SK-N-SH (cell line): ENCODE measurements around the gene CD93. TPM values are rescaled to one million over a fixed set of nuclear protein-coding genes. Genes with fewer than 3 reads are reported as not detected.

ENCODE experiments used
- CTCF ChIA-PET: fragments of 300-600, 350-600 bp; formaldehyde crosslinking; extraction: SDS; loops from one replicate; lab custom pipeline; 2021; lab: Yijun Ruan, JAX
- POLR2A ChIA-PET: fragments of 350-600 bp; sonication (Branson Sonifier 250); formaldehyde crosslinking; extraction: SDS; loops from one replicate; lab custom pipeline; 2020; ENCODE audit warnings: antibody characterized with exemption, inconsistent platforms; lab: Yijun Ruan, JAX
- DNase-seq: peaks from one replicate; pipeline ENCODE4 v3.0.0; 2012
- H2AFZ ChIP-seq: fragments of 200-600 bp; sonication (generic); 2 replicates; pipeline ENCODE4 v1.8.1; 2016; ENCODE audit warnings: antibody characterized with exemption, mild to moderate bottlenecking, low read depth
- H3F3A ChIP-seq: fragments of 200-600 bp; sonication (generic); replicated peaks from 2 replicates; pipeline ENCODE3; 2016; ENCODE audit warnings: antibody characterized with exemption, mild to moderate bottlenecking; ENCODE audit not compliant: insufficient read depth
- H3K27ac ChIP-seq, 2 experiments: fragments of 200-500 bp in 1 of 2; fragments of 200-600 bp in 1 of 2; sonication (Bioruptor generic) in 1 of 2; sonication (generic), shearing (Covaris generic) in 1 of 2; 2 replicates each; pipeline versions ENCODE4 v1.5.1 to v1.6.1; 2014 to 2016; ENCODE audit warnings: low read depth in 2 of 2, inconsistent platforms in 1 of 2, low read length in 1 of 2, mild to moderate bottlenecking in 1 of 2, mixed read lengths in 1 of 2
- H3K27me3 ChIP-seq: fragments of 200-600 bp; sonication (generic), shearing (Covaris generic); 2 replicates; pipeline ENCODE4 v1.6.1; 2016; ENCODE audit warnings: mixed run types; ENCODE audit not compliant: insufficient read depth
- H3K36me3 ChIP-seq, 2 experiments: fragments of 200-500 bp in 1 of 2; fragments of 200-600 bp in 1 of 2; sonication (Bioruptor generic) in 1 of 2; sonication (generic) in 1 of 2; replicated peaks in 1 of 2; 2 replicates each; pipeline versions ENCODE3 to v1.5.1; 2014 to 2016; ENCODE audit warnings: low read length in 1 of 2, mild to moderate bottlenecking in 1 of 2; ENCODE audit not compliant: insufficient read depth in 2 of 2, control insufficient read depth in 1 of 2
- H3K4me1 ChIP-seq, 2 experiments: fragments of 200-500 bp in 1 of 2; fragments of 200-600 bp in 1 of 2; sonication (Bioruptor generic) in 1 of 2; sonication (generic), shearing (Covaris generic) in 1 of 2; 2 replicates each; pipeline versions ENCODE4 v1.5.1 to v1.6.1; 2014 to 2016; ENCODE audit warnings: low read depth in 1 of 2, low read length in 1 of 2, mixed run types in 1 of 2; ENCODE audit not compliant: insufficient read depth in 2 of 2, control insufficient read depth in 1 of 2
- H3K4me2 ChIP-seq: fragments of 200-600 bp; sonication (generic), shearing (Covaris generic); 2 replicates; pipeline ENCODE4 v1.6.1; 2017; ENCODE audit warnings: mixed run types
- H3K4me3 ChIP-seq, 2 experiments: fragments of 200-500 bp in 1 of 2; fragments of 200-600 bp in 1 of 2; sonication (Bioruptor generic) in 1 of 2; sonication (generic), shearing (Covaris generic) in 1 of 2; 2 replicates each; pipeline versions ENCODE4 v1.5.1 to v1.8.1; 2014 to 2016; ENCODE audit warnings: low read depth in 2 of 2, inconsistent platforms in 1 of 2, low read length in 1 of 2, mild to moderate bottlenecking in 1 of 2, mixed read lengths in 1 of 2, moderate library complexity in 1 of 2
- H3K79me2 ChIP-seq: fragments of 200-600 bp; sonication (generic); 2 replicates; pipeline ENCODE4 v1.8.1; 2017; ENCODE audit warnings: mild to moderate bottlenecking; ENCODE audit not compliant: insufficient read depth
- H3K9ac ChIP-seq: fragments of 200-600 bp; sonication (generic); 2 replicates; pipeline ENCODE4 v1.6.1; 2017; ENCODE audit warnings: mixed run types
- H3K9me2 ChIP-seq: fragments of 200-600 bp; sonication (generic); 2 replicates; pipeline ENCODE4 v1.6.1; 2017; ENCODE audit warnings: mixed run types
- H3K9me3 ChIP-seq: fragments of 200-600 bp; sonication (generic); 2 replicates; pipeline ENCODE4 v1.6.1; 2017; ENCODE audit warnings: mixed run types, mild to moderate bottlenecking, moderate library complexity
- H4K20me1 ChIP-seq: fragments of 200-600 bp; sonication (generic); 2 replicates; pipeline ENCODE4 v1.6.1; 2017; ENCODE audit warnings: mild to moderate bottlenecking, mixed run types; ENCODE audit not compliant: insufficient read depth
- CHD2 ChIP-seq: fragments of 150-350 bp; IDR thresholded peaks from 2 replicates; pipeline ENCODE4 v1.6.1; 2018; ENCODE audit warnings: low read length; ENCODE audit not compliant: partially characterized antibody
- CTCF ChIP-seq: fragments of 200-600 bp; sonication (generic); IDR thresholded peaks from 2 replicates; pipeline ENCODE4 v1.6.1; 2017; ENCODE audit warnings: antibody characterized with exemption, mild to moderate bottlenecking, moderate library complexity
- EP300 ChIP-seq, 2 experiments: IDR thresholded peaks; 2 replicates each; pipeline versions ENCODE4 v1.4.0 to v1.6.1; 2012; ENCODE audit warnings: borderline replicate concordance in 1 of 2, low read depth in 1 of 2, low read length in 1 of 2
- EZH2phosphoT487 ChIP-seq: fragments of 200-600 bp; sonication (generic); IDR thresholded peaks from 2 replicates; pipeline ENCODE4 v1.6.1; 2017; ENCODE audit warnings: low read depth, mixed run types, mild to moderate bottlenecking, antibody characterized with exemption, moderate library complexity, borderline replicate concordance
- FOXM1 ChIP-seq: IDR thresholded peaks from 2 replicates; pipeline ENCODE4 v1.4.0; 2012; ENCODE audit warnings: low read depth, mild to moderate bottlenecking
- IRF3 ChIP-seq: fragments of 150-350 bp; IDR thresholded peaks from 2 replicates; pipeline ENCODE4 v1.6.1; 2016; ENCODE audit warnings: mild to moderate bottlenecking, low read depth, low read length
- JUND ChIP-seq: IDR thresholded peaks from 2 replicates; pipeline ENCODE4 v1.4.0; 2012
- NFIC ChIP-seq: IDR thresholded peaks from 2 replicates; pipeline ENCODE4 v1.4.0; 2012; ENCODE audit warnings: borderline replicate concordance
- NRF1 ChIP-seq: IDR thresholded peaks from 2 replicates; pipeline ENCODE4 v1.6.1; 2012; ENCODE audit warnings: low read depth, mild to moderate bottlenecking, low read length
- PBX3 ChIP-seq: IDR thresholded peaks from 2 replicates; pipeline ENCODE4; 2012
- RXRA ChIP-seq: IDR thresholded peaks from 2 replicates; pipeline ENCODE4 v1.4.0; 2012; ENCODE audit warnings: low read depth, mild to moderate bottlenecking, borderline replicate concordance
- SIN3A ChIP-seq: IDR thresholded peaks from 2 replicates; pipeline ENCODE4 v1.6.1; 2012; ENCODE audit warnings: low read depth, mild to moderate bottlenecking, low read length, moderate library complexity, borderline replicate concordance
- SMC3 ChIP-seq: IDR thresholded peaks from 2 replicates; pipeline ENCODE4 v1.6.1; 2012; ENCODE audit warnings: low read depth, low read length, improper control_type of control experiment
- USF2 ChIP-seq: fragments of 150-350 bp; IDR thresholded peaks from 2 replicates; pipeline ENCODE4 v1.6.1; 2017; ENCODE audit warnings: antibody characterized with exemption, low read length, low read depth, borderline replicate concordance
- YY1 ChIP-seq: IDR thresholded peaks from 2 replicates; pipeline ENCODE4 v1.4.0; 2012; ENCODE audit warnings: low read depth, mild to moderate bottlenecking
- ZBTB33 ChIP-seq: IDR thresholded peaks from 2 replicates; pipeline ENCODE4 v1.4.0; 2012; ENCODE audit warnings: low read depth, borderline replicate concordance
- WGBS: methylation state at CpG from one replicate; pipeline ENCODE4 v1.1.6; 2017; ENCODE audit warnings: low lambda C conversion rate; 5-methylcytosine and 5-hydroxymethylcytosine counted together
- polyA plus RNA-seq, 3 experiments: library from polyadenylated mRNA; depleted of rRNA; stranded (reverse); fragments of >200 nt; gene quantifications; 2 replicates each; pipeline ENCODE4 v1.2.3, GENCODE V29; 2012

Gene CD93
- polyA plus RNA-seq, 1 of the 3 experiments (the other 2 are of a cell fraction), result 0.03 TPM

GRCh38 chr20:23036371-23036770 lies 49.8 kb downstream of the CD93 start:
- DNase-seq, result no peak
- Histone ChIP-seq H3K27me3 (peaks cover 82% of the 10 kb centered on the region), H3K4me3 (no peak overlapping the region), H3K9me2 (no peaks in the 10 kb centered on the region), H4K20me1 (no peaks in the 10 kb centered on the region), H3K36me3 (no peaks in the 10 kb centered on the region), H3K9me3 (no peaks in the 10 kb centered on the region), H3K9ac (no peak overlapping the region), H2AFZ (no peak overlapping the region), H3K79me2 (no peaks in the 10 kb centered on the region), H3K27ac (no peak overlapping the region), H3F3A (no peaks in the 10 kb centered on the region), H3K4me1 (no peaks in the 10 kb centered on the region), H3K4me2 (no peak overlapping the region)
- TF ChIP-seq ZBTB33 (no peak), FOXM1 (no peak), USF2 (no peak), RXRA (no peak), YY1 (no peak), JUND (no peak), IRF3 (no peak), EZH2phosphoT487 (no peak), CHD2 (no peak), SMC3 (no peak), EP300 (IDR thresholded peaks at IDR 0.05; ENCODE audit: borderline replicate concordance in 1 of 2, low read depth in 1 of 2, low read length in 1 of 2) (no peak), NFIC (no peak), CTCF (no peak), PBX3 (no peak), SIN3A (no peak), NRF1 (no peak)
- POLR2A ChIA-PET, result no interaction called here
- CTCF ChIA-PET, result interaction anchor here (0.6 to 0.8 kb wide), 2 partner anchors 198 to 301 kb away, joined by 3 read pairs; no protein-coding TSS in a partner anchor
- 69% methylated on average over 10 of the region's 11 CpGs for WGBS
